Measurements from ENCODE around the gene ERC2. TPM values are rescaled to one million over a fixed set of nuclear protein-coding genes. Genes with fewer than 3 reads are reported as not detected.
A peak's percentile ranks its signal among the peaks of the same experiment; 100 is the strongest.

Gene ERC2
- total and polyA plus RNA-seq, 12 donors, result 0.22 to 4.2 (median 1.7) TPM

- peaks cover 0 to 8% (median 0%) of the 10 kb centered on the region in 9 donors for H3K4me1 ChIP-seq
- TF ChIP-seq CTCF (IDR thresholded peaks at IDR 0.05), result no peak
- DNase-seq (no peak), ATAC-seq (no peak)
- H3K36me3 ChIP-seq, result no peaks in the 10 kb centered on the region
- H3K27me3 ChIP-seq, result peaks cover 0 to 5% (median 0%) of the 10 kb centered on the region in 7 donors
- H3K27ac ChIP-seq, result no peak overlapping the region
- intact Hi-C loops (cut with DNase I), result no loop called here
- WGBS, 2 donors, result 97 to 98% methylated on average over 1 of the region's 1 CpG
- no peak overlapping the region for H3K4me3 ChIP-seq
- H3K9me3 ChIP-seq, result no peaks in the 10 kb centered on the region
These were observed 837.4 kb downstream of the ERC2 start for GRCh38 chr3:55630921-55631299.

DNA sequence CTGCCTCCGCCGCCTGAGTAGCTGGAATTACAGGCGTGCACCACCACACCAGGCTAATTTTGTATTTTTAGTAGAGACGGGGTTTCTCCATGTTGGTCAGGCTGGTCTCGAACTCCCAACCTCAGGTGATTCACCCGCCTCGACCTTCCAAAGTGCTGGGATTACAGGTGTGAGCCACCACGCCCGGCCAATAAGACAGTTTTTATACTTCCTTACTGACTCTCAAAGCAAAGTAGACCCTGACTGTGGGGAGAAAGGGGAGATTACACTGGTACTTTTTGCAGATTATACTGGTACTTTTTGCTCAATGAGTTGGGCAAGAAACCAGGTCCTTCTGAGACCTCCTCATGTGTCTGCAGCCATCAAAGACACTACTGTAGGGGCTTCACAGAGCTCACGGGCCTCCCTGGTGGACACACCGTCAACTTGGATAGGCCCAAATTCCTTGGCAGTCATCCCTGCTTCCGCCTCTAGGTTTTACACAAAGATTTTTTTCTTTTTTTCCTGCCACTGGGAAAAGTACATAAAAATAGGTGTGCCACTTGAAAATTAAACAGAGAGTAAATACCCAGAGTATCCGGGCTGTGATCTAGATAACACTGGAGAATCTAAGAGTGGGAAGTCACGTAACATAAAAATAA lies 837.9 kb downstream of the ERC2 start:
- Histone ChIP-seq H3K9me3 (no peaks in the 10 kb centered on the region), H3K27me3 (peaks cover 0 to 5% (median 0%) of the 10 kb centered on the region in 7 donors), H3K36me3 (no peaks in the 10 kb centered on the region), H3K4me3 (no peak overlapping the region), H3K4me1 (peaks cover 0 to 12% (median 0%) of the 10 kb centered on the region in 9 donors), H3K27ac (no peak overlapping the region)
- intact Hi-C loops (cut with DNase I), result no loop called here
- ATAC-seq, result no peak
- TF ChIP-seq CTCF (IDR thresholded peaks at IDR 0.05), result no peak
- 85 to 89% methylated on average over 14 of the region's 14 CpGs for WGBS, 2 donors
- no peak for DNase-seq

- intact Hi-C loops (cut with DNase I), result no loop called here
- 9% methylated on average over 1 of the region's 1 CpG for WGBS, 2 donors
- Histone ChIP-seq H3K27me3 (peaks cover 0 to 5% (median 0%) of the 10 kb centered on the region in 7 donors), H3K36me3 (no peaks in the 10 kb centered on the region), H3K9me3 (no peaks in the 10 kb centered on the region), H3K4me1 (peaks cover 0 to 17% (median 0%) of the 10 kb centered on the region in 9 donors), H3K27ac (no peak overlapping the region), H3K4me3 (no peak overlapping the region)
- TF ChIP-seq CTCF (IDR thresholded peaks at IDR 0.05), result no peak
- ATAC-seq (no peak), DNase-seq (peak in 1 of 2 donors; percentile 25)
These were observed 838.8 kb downstream of the ERC2 start for GRCh38 chr3:55629432-55629831.

DNA sequence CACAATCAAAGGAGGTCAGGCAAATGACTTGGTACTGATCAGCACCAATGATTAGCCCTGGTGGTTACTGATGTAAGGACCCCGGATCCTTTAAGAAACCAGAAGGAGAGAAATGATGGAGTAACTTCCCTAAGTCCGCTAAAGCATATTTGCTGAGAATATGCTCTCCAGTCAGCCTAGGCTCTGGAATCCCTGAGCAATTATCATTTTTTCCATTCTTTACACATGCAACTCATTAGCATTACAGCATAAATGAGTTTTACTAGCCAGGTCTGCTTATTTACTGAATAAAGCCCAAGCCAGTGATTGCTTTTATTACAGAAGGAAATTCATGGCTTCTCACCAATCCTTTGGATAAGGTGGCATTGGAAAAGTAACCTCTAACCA lies 842.0 kb downstream of the ERC2 start:
- no peak overlapping the region for H3K4me3 ChIP-seq
- WGBS, 2 donors, result 84 to 86% methylated on average over 2 of the region's 2 CpGs
- H3K36me3 ChIP-seq, result no peaks in the 10 kb centered on the region
- TF ChIP-seq CTCF (IDR thresholded peaks at IDR 0.05), result no peak
- H3K4me1 ChIP-seq, result peaks cover 0 to 21% (median 0%) of the 10 kb centered on the region in 9 donors
- peaks cover 0 to 7% (median 0%) of the 10 kb centered on the region in 7 donors for H3K27me3 ChIP-seq
- H3K27ac ChIP-seq, result no peak overlapping the region
- no peak for DNase-seq
- H3K9me3 ChIP-seq, result no peaks in the 10 kb centered on the region
- intact Hi-C loops (cut with DNase I), result no loop called here
- no peak for ATAC-seq

All from heart right ventricle (tissue), 16 donors.